ENCODE data around the gene ZNF143. TPM values are rescaled to one million over a fixed set of nuclear protein-coding genes. Genes with fewer than 3 reads are reported as not detected.
A peak's percentile ranks its signal among the peaks of the same experiment; 100 is the strongest.

Gene ZNF143
- total and polyA plus RNA-seq, 2 of the 13 experiments (the other 11 are each of a cell fraction or from before 2014, with no cell fraction given) = 22.4 to 35.6 TPM

DNA sequence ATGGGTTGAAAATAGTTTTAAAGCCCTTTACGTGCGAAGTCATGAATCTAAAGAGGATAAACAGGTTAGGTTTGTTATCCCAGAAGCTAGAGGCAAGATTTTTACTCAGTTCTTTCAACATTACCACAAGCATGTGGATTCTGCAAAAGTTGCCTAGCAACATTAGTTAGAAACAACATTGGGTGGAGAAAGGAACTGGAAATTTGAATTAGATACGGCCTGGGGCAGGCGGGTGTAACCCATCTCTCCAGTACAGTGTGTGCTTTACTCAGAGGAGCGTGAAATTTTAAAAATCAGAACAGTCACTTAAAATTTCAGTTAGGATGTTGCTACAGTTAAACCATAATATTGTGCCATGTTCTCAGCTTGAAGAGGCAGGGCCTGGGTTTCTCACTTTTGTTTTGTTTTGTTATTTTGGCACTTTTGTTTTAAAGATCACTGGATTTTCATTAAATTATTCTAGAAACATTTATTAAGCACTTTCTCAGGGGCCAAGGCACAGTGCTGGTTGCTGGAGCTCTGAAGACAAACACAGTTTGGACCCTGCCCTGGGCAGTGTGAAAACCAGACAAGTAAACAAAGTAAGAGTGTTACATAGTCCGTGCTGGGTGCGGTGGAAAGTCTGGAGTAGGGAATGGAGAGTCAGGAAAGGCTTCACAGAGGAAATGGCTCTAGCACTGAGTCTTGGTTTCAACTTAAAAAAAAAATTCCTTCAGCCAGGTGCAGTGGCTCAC lies 108.2 kb downstream of the ZNF143 start (continued):
- TF ChIP-seq JUN (CRISPR knock-in tag; IDR thresholded peaks at IDR 0.05) (no peak), ZFP1 (CRISPR knock-in tag; IDR thresholded peaks at IDR 0.05) (no peak), KMT2A (CRISPR knock-in tag; IDR thresholded peaks at IDR 0.05) (peak; percentile 82; the same call in 1 of the 2 replicates), ZNF883 (CRISPR knock-in tag; IDR thresholded peaks at IDR 0.05; ENCODE audit: not compliant biosample characterization) (no peak), PAF1 (CRISPR knock-in tag; IDR thresholded peaks at IDR 0.05) (no peak), ZNF646 (CRISPR knock-in tag; IDR thresholded peaks at IDR 0.05) (peak; percentile 15; the same call in 1 of the 2 replicates), ZBTB21 (CRISPR knock-in tag; IDR thresholded peaks at IDR 0.05) (0 out of 2 replicates have a peak, but pooled peaks have one; percentile 45), ARNT2 (CRISPR knock-in tag; IDR thresholded peaks at IDR 0.05; ENCODE audit: low read depth) (peak; percentile 34; the same call in 1 of the 2 replicates), ZFP90 (CRISPR knock-in tag; IDR thresholded peaks at IDR 0.05; ENCODE audit: borderline replicate concordance) (peak; percentile 71; the same call in 1 of the 2 replicates), XRCC5 (optimal IDR thresholded peaks at IDR 0.05; ENCODE audit: low read length) (peak; percentile 87), U2AF1 (optimal IDR thresholded peaks at IDR 0.05; ENCODE audit: low read depth, low read length) (peak; percentile 82), EED (CRISPR knock-in tag; IDR thresholded peaks at IDR 0.05) (no peak), PAWR (CRISPR knock-in tag; IDR thresholded peaks at IDR 0.05; ENCODE audit: borderline replicate concordance) (no peak), ATM (IDR thresholded peaks at IDR 0.05; ENCODE audit: borderline replicate concordance) (peak; percentile 90; the same call in 1 of the 2 replicates), ZFP82 (CRISPR knock-in tag; IDR thresholded peaks at IDR 0.05; ENCODE audit: borderline replicate concordance) (peak; percentile 68; the same call in 1 of the 2 replicates), ETS1 (CRISPR knock-in tag; IDR thresholded peaks at IDR 0.05) (no peak), REXO4 (CRISPR knock-in tag; IDR thresholded peaks at IDR 0.05; ENCODE audit: borderline replicate concordance) (no peak), ZC3H13 (CRISPR knock-in tag; IDR thresholded peaks at IDR 0.05) (peak; percentile 74; the same call in 1 of the 2 replicates), SNRNP70 (IDR thresholded peaks at IDR 0.05; ENCODE audit: low read depth, low read length) (no peak), FOSL1 (CRISPR knock-in tag; IDR thresholded peaks at IDR 0.05; ENCODE audit: borderline replicate concordance) (no peak)
- TF ChIP-seq, protein P1, sequence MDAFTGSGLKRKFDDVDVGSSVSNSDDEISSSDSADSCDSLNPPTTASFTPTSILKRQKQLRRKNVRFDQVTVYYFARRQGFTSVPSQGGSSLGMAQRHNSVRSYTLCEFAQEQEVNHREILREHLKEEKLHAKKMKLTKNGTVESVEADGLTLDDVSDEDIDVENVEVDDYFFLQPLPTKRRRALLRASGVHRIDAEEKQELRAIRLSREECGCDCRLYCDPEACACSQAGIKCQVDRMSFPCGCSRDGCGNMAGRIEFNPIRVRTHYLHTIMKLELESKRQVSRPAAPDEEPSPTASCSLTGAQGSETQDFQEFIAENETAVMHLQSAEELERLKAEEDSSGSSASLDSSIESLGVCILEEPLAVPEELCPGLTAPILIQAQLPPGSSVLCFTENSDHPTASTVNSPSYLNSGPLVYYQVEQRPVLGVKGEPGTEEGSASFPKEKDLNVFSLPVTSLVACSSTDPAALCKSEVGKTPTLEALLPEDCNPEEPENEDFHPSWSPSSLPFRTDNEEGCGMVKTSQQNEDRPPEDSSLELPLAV (CRISPR knock-in tag; conservative IDR thresholded peaks at IDR 0.05; ENCODE audit: low read depth) = no peak
